Measurements from ENCODE around the gene OR14A2. TPM values are rescaled to one million over a fixed set of nuclear protein-coding genes. Genes with fewer than 3 reads are reported as not detected.
"Not testable (repeated sequence)": the region's sequence is repeated elsewhere in the genome, so short reads cannot be mapped to it uniquely, and the experiment has no call there.

Gene OR14A2
- total RNA-seq = not detected in 2 replicates

GRCh38 chr1:247748041-247748440 lies at the start of gene OR14A2:
OR14A2 (minus strand) TSS chr1:247748141.
- no peak for DNase-seq (ENCODE audit: low read depth)
- TF ChIP-seq CTCF (IDR thresholded peaks at IDR 0.05; ENCODE audit: insufficient read depth, low read depth, low read length) = no peak

GRCh38 chr1:247797518-247797917 lies 49.6 kb upstream of the OR14A2 start:
- DNase-seq (ENCODE audit: low read depth) = no peak
- no peak overlapping the region for H3K4me3 ChIP-seq (ENCODE audit: low read depth, low read length)
- no peak for TF ChIP-seq CTCF (IDR thresholded peaks at IDR 0.05; ENCODE audit: insufficient read depth, low read depth, low read length)

More at GRCh38 chr1:247748041-247748440, at the start of gene OR14A2:
- no peak within 1 kb of the TSS for H3K4me3 ChIP-seq (ENCODE audit: low read depth, low read length)

GRCh38 chr1:247769603-247770002 lies 21.7 kb upstream of the OR14A2 start:
- no peak for DNase-seq (ENCODE audit: low read depth)
- TF ChIP-seq CTCF (IDR thresholded peaks at IDR 0.05; ENCODE audit: insufficient read depth, low read depth, low read length) = no peak

GRCh38 chr1:247760456-247760855 lies 12.5 kb upstream of the OR14A2 start, which contains the start of gene OR1C1:
OR1C1 (minus strand) TSS chr1:247760556; CDS start chr1:247758406, 2,150 bp downstream.
- no peak within 1 kb of the TSS for H3K4me3 ChIP-seq (ENCODE audit: low read depth, low read length)
- no peak for TF ChIP-seq CTCF (IDR thresholded peaks at IDR 0.05; ENCODE audit: insufficient read depth, low read depth, low read length)
- no peak for DNase-seq (ENCODE audit: low read depth)

More at GRCh38 chr1:247769603-247770002, 21.7 kb upstream of the OR14A2 start:
- H3K4me3 ChIP-seq (ENCODE audit: low read depth, low read length) = no peak overlapping the region

- H3K4me3 ChIP-seq (ENCODE audit: low read depth, low read length); DNase-seq (ENCODE audit: low read depth): not testable (repeated sequence)
Measured at GRCh38 chr1:247754311-247754710, 6.4 kb upstream of the OR14A2 start.

DNA sequence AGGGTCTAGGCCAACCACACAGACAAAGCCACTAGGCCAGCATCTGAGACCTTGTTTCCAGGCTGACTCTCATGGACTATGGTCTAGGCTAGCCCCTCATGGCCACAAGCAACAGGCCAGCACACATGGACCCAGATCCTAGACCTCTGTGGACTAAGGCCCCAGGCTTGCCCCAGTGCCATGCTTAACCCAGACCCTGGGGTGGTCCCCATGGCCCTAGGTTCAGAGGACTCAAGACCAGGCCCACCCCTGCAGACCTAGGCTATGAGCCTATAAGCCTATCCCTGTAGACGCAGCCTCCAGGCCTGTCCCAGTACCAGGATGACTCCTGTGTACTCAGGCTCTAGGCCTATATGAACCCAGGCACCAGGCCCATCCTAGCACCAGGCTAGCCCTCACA lies 1.9 kb upstream of the OR14A2 start:
- TF ChIP-seq CTCF (IDR thresholded peaks at IDR 0.05; ENCODE audit: insufficient read depth, low read depth, low read length) = no peak
- H3K4me3 ChIP-seq (ENCODE audit: low read depth, low read length) = no peak overlapping the region
- no peak for DNase-seq (ENCODE audit: low read depth)

DNA sequence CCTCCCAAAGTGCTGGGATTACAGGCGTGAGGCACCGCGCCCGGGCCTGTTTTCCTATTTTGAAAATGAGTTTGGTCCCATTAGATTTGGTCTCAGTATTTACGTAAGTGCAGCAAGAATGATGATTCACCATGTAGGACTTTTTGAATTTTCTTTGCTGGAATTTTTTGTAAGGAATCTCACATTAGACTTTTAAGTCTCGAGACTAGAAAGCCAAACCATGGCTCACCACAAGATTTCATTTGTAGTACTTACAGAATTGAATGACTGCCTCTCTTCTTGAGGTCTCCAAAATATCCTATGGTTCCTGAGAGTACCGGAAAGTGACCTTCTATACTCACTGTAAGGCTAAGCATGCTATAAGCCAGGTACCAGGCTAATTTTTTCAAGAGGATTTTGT lies 325 bp downstream of the OR14A2 start:
- DNase-seq (ENCODE audit: low read depth) = peak; percentile 3
- no peak for TF ChIP-seq CTCF (IDR thresholded peaks at IDR 0.05; ENCODE audit: insufficient read depth, low read depth, low read length)
- H3K4me3 ChIP-seq (ENCODE audit: low read depth, low read length) = no peak overlapping the region

All from fibroblast of villous mesenchyme (primary cell).